ENCODE measurements around the gene ITM2A. TPM values are rescaled to one million over a fixed set of nuclear protein-coding genes. Genes with fewer than 3 reads are reported as not detected.

ITM2A gene
- total RNA-seq, 1 experiment from 2014 or later = not detected

Other genes starting within 250 kb of the ITM2A start
- not detected in 2 replicates for gene GPR174, start 222.6 kb downstream of the ITM2A start, total RNA-seq (2014; rRNA removed; shearing (Covaris generic))

Data from HT-29 (cell line).